ENCODE results near the gene GRID1. TPM values are rescaled to one million over a fixed set of nuclear protein-coding genes. Genes with fewer than 3 reads are reported as not detected.

Gene GRID1
- total RNA-seq, 1 experiment from 2014 or later, result 0.37 TPM

DNA sequence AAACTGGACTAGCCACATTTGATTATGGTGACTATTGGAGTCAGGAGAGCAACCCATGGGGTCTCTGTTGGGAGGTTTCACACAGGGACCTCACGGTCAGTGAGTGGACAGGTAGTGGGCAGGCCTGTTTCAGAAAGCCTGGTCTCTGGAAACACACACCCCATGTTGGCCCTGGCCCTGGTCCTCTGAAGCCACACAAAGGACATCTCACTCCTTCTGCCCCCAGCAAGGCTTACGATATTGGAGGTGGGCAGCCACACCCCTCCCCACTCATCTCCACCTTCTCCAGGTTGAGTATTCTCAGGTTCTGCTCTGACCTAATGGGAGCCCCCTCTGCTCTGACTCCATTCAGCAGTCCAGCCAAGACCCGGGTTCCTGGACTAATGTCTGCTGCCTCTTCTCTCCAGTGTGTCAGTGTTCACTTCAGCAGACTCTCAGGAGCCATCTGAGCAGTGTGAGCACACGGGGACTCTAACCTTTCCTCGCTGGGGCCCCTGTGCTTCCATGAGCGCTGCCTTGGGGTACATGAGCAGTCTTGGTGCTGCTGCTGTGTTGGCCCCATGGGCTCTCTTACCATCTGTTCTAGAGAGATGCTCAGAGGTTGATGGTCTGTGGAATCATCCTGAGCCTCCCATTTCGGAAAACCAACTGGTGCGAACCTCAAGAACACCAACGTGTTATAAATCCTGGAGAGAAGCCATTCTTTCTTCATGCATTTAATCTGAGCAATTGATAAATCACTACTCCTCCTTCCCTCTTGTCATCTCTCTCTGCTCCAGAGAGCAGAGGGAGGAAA is 748.6 kb downstream of the GRID1 start:
- Mint-ChIP-seq H3K36me3 (no peaks in the 10 kb centered on the region), H3K9me3 (no peaks in the 10 kb centered on the region), H3K27me3 (ENCODE audit: low read depth) (no peaks in the 10 kb centered on the region; the same call in 1 of the 2 replicates), H3K4me3 (no peak overlapping the region), H3K27ac (no peak overlapping the region), H3K4me1 (no peaks in the 10 kb centered on the region)
- CTCF ChIA-PET, result no interaction called here
- ATAC-seq, result no peak
- TF ChIP-seq PRRX2 (CRISPR knock-in tag; IDR thresholded peaks at IDR 0.05) (no peak), ATF6 (CRISPR knock-in tag; IDR thresholded peaks at IDR 0.05) (no peak), SMAD3 (CRISPR knock-in tag; IDR thresholded peaks at IDR 0.05; ENCODE audit: borderline replicate concordance) (no peak), ZNF219 (CRISPR knock-in tag; IDR thresholded peaks at IDR 0.05; ENCODE audit: borderline replicate concordance) (no peak)
- POLR2A ChIA-PET, result interaction anchor here (0.6 kb wide), 1 partner anchor 14 kb away, joined by 4 read pairs; no protein-coding TSS in a partner anchor
- DNase-seq (ENCODE audit: low spot score), result no peak

DNA sequence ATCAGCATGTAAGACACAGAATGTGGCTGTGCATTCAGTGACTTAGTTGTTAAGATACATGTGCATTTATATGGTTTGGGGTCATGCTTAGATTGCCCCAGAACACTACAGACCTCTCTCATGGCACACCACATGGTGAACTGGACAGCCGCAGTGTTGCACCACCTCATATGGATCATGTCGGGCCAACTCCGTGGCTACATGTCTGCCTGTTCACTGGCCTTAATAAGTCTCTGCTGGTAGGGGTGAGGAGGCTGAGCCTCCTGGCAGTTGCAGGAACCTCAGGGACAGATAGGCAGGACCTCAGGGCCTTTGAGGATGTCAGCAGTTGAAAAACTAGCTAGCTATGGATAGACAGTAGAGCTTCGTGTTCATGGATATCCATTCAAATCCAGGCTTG is 751.0 kb downstream of the GRID1 start:
- Mint-ChIP-seq H3K36me3 (no peaks in the 10 kb centered on the region), H3K27ac (no peak overlapping the region), H3K4me3 (no peak overlapping the region), H3K27me3 (ENCODE audit: low read depth) (no peaks in the 10 kb centered on the region; the same call in 1 of the 2 replicates), H3K4me1 (no peaks in the 10 kb centered on the region), H3K9me3 (no peaks in the 10 kb centered on the region)
- TF ChIP-seq, protein P1, sequence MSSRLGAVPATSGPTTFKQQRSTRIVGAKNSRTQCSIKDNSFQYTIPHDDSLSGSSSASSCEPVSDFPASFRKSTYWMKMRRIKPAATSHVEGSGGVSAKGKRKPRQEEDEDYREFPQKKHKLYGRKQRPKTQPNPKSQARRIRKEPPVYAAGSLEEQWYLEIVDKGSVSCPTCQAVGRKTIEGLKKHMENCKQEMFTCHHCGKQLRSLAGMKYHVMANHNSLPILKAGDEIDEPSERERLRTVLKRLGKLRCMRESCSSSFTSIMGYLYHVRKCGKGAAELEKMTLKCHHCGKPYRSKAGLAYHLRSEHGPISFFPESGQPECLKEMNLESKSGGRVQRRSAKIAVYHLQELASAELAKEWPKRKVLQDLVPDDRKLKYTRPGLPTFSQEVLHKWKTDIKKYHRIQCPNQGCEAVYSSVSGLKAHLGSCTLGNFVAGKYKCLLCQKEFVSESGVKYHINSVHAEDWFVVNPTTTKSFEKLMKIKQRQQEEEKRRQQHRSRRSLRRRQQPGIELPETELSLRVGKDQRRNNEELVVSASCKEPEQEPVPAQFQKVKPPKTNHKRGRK (CRISPR knock-in tag; IDR thresholded peaks at IDR 0.05; ENCODE audit: borderline replicate concordance), result no peak
- TF ChIP-seq CTCF (IDR thresholded peaks at IDR 0.05) (no peak), IRF1 (CRISPR knock-in tag; IDR thresholded peaks at IDR 0.05) (no peak), ETV6 (CRISPR knock-in tag; IDR thresholded peaks at IDR 0.05) (no peak), ZNF396 (CRISPR knock-in tag; IDR thresholded peaks at IDR 0.05; ENCODE audit: borderline replicate concordance) (no peak), ESRRA (CRISPR knock-in tag; IDR thresholded peaks at IDR 0.05; ENCODE audit: borderline replicate concordance) (no peak), NR1H2 (CRISPR knock-in tag; IDR thresholded peaks at IDR 0.05) (no peak), USF1 (CRISPR knock-in tag; IDR thresholded peaks at IDR 0.05) (no peak), ZBTB21 (CRISPR knock-in tag; IDR thresholded peaks at IDR 0.05; ENCODE audit: borderline replicate concordance) (no peak), GRHL2 (CRISPR knock-in tag; IDR thresholded peaks at IDR 0.05; ENCODE audit: insufficient replicate concordance, severe bottlenecking) (no peak)
- TF ChIP-seq, protein P2, sequence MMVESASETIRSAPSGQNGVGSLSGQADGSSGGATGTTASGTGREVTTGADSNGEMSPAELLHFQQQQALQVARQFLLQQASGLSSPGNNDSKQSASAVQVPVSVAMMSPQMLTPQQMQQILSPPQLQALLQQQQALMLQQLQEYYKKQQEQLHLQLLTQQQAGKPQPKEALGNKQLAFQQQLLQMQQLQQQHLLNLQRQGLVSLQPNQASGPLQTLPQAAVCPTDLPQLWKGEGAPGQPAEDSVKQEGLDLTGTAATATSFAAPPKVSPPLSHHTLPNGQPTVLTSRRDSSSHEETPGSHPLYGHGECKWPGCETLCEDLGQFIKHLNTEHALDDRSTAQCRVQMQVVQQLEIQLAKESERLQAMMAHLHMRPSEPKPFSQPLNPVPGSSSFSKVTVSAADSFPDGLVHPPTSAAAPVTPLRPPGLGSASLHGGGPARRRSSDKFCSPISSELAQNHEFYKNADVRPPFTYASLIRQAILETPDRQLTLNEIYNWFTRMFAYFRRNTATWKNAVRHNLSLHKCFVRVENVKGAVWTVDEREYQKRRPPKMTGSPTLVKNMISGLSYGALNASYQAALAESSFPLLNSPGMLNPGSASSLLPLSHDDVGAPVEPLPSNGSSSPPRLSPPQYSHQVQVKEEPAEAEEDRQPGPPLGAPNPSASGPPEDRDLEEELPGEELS (CRISPR knock-in tag; IDR thresholded peaks at IDR 0.05), result no peak
- TF ChIP-seq, protein P3, sequence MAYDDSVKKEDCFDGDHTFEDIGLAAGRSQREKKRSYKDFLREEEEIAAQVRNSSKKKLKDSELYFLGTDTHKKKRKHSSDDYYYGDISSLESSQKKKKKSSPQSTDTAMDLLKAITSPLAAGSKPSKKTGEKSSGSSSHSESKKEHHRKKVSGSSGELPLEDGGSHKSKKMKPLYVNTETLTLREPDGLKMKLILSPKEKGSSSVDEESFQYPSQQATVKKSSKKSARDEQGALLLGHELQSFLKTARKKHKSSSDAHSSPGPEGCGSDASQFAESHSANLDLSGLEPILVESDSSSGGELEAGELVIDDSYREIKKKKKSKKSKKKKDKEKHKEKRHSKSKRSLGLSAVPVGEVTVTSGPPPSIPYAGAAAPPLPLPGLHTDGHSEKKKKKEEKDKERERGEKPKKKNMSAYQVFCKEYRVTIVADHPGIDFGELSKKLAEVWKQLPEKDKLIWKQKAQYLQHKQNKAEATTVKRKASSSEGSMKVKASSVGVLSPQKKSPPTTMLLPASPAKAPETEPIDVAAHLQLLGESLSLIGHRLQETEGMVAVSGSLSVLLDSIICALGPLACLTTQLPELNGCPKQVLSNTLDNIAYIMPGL (CRISPR knock-in tag; IDR thresholded peaks at IDR 0.05), result no peak
- no peak for DNase-seq (ENCODE audit: low spot score)
- ATAC-seq, result no peak
- ChIA-PET CTCF (no interaction called here), POLR2A (no interaction called here)

Measured in WTC11 (cell line).